Upper lobe of left lung (tissue), 4 donors: ENCODE measurements around the gene ANKRD65.

Experiments used
- POLR2A ChIP-seq, 4 donors: fragments of 450-650 bp; IDR thresholded peaks; one replicate each; pipeline ENCODE4 v1.5.1; 2016 to 2017; ENCODE audit warnings: antibody characterized with exemption in 4 of 4, mild to moderate bottlenecking in 2 of 4
- POLR2AphosphoS5 ChIP-seq, 2 donors: sonication (generic); formaldehyde crosslinking; IDR thresholded peaks; one replicate each; pipeline ENCODE4 v1.5.1; 2017; ENCODE audit warnings: antibody characterized with exemption in 2 of 2
- TF ChIP-seq, protein P1 (sequence below), 6 experiments: fragments of 450-650 bp in 4 of 6; fragments of 200-600 bp in 2 of 6; sonication (generic) in 2 of 6; IDR thresholded peaks; one replicate each; pipeline ENCODE4 v1.5.1; 2016 to 2019; ENCODE audit warnings: antibody characterized with exemption in 6 of 6

DNA sequence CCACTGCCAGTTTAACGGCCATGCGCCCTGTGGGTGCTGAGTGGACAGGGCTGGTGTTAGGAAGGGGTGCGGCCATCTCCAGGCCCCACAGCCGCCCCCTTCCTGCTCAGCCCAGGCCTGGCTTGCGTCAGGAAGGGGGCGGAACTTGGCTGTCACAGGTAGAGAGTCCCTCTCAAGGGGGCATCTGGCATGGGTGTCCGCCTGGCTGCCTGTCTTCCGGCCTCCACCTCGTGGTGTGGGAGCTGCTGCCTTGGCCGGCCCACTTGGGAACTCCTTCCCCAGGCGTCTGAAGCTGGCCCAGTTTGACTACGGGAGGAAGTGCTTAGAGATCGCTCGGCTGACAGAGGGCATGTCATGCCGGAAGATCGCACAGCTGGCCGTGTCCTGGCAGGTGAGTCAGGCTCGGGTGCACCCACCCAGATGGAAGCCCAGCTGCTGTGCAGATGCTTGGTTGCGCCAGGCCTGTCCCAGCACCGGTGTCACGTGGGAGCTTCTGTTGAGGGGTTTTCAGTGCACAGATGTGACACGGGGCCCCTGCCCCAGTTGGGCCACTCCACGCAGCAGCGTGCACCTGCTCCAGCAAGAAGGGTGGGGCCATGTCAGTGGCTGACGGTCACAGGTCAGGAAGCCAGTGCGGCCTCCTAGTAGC is 41.4 kb upstream of the ANKRD65 start:
- TF ChIP-seq, protein P1, sequence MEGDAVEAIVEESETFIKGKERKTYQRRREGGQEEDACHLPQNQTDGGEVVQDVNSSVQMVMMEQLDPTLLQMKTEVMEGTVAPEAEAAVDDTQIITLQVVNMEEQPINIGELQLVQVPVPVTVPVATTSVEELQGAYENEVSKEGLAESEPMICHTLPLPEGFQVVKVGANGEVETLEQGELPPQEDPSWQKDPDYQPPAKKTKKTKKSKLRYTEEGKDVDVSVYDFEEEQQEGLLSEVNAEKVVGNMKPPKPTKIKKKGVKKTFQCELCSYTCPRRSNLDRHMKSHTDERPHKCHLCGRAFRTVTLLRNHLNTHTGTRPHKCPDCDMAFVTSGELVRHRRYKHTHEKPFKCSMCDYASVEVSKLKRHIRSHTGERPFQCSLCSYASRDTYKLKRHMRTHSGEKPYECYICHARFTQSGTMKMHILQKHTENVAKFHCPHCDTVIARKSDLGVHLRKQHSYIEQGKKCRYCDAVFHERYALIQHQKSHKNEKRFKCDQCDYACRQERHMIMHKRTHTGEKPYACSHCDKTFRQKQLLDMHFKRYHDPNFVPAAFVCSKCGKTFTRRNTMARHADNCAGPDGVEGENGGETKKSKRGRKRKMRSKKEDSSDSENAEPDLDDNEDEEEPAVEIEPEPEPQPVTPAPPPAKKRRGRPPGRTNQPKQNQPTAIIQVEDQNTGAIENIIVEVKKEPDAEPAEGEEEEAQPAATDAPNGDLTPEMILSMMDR (IDR thresholded peaks at IDR 0.05): no peak
- TF ChIP-seq POLR2A (IDR thresholded peaks at IDR 0.05): peak in 1 of 4 donors; percentile 33
- TF ChIP-seq POLR2AphosphoS5 (IDR thresholded peaks at IDR 0.05): no peak
